Osteoblast (primary cell): ENCODE data around the gene MACROD2. TPM values are rescaled to one million over a fixed set of nuclear protein-coding genes. Genes with fewer than 3 reads are reported as not detected.

Source experiments
- DNase-seq: peaks from one replicate; pipeline ENCODE4 v3.0.0; 2011; ENCODE audit warnings: low spot score, mixed read lengths; ENCODE audit not compliant: insufficient read length; ENCODE audit errors: missing footprints
- H2AFZ ChIP-seq: 2 replicates; pipeline ENCODE4 v1.6.0; 2011; ENCODE audit warnings: mild to moderate bottlenecking, low read length
- H3K27ac ChIP-seq: 2 replicates; pipeline ENCODE4 v1.5.1; 2011; ENCODE audit warnings: mild to moderate bottlenecking, low read depth, low read length, moderate library complexity
- H3K27me3 ChIP-seq: 2 replicates; pipeline ENCODE4 v1.6.0; 2012; ENCODE audit warnings: mild to moderate bottlenecking, control low read depth, inconsistent platforms, low read length, moderate library complexity; ENCODE audit not compliant: insufficient read depth
- H3K36me3 ChIP-seq: 2 replicates; pipeline ENCODE4 v1.5.1; 2011; ENCODE audit warnings: mild to moderate bottlenecking, low read length, control low read depth, moderate library complexity; ENCODE audit not compliant: insufficient read depth
- H3K4me1 ChIP-seq: 2 replicates; pipeline ENCODE4 v1.5.1; 2011; ENCODE audit warnings: mild to moderate bottlenecking, low read length, control low read depth, moderate library complexity; ENCODE audit not compliant: insufficient read depth
- H3K4me2 ChIP-seq: 2 replicates; pipeline ENCODE4 v1.6.0; 2011; ENCODE audit warnings: mild to moderate bottlenecking, low read length; ENCODE audit not compliant: insufficient read depth
- H3K4me3 ChIP-seq: fragments of 200-600 bp; sonication (generic); 3 replicates; pipeline ENCODE4 v1.5.1; 2012; ENCODE audit warnings: mild to moderate bottlenecking, low read length, inconsistent platforms; ENCODE audit not compliant: insufficient read depth
- H3K79me2 ChIP-seq: 2 replicates; pipeline ENCODE4 v1.6.0; 2012; ENCODE audit warnings: mild to moderate bottlenecking, low read length, control low read depth, inconsistent platforms; ENCODE audit not compliant: insufficient read depth
- H3K9me3 ChIP-seq: 2 replicates; pipeline ENCODE4 v1.5.1; 2011; ENCODE audit warnings: low read depth, low read length, control low read depth
- H4K20me1 ChIP-seq: 2 replicates; pipeline ENCODE4 v1.6.0; 2012; ENCODE audit warnings: mild to moderate bottlenecking, low read length, control low read depth; ENCODE audit not compliant: insufficient read depth
- total RNA-seq: library from RNA; depleted of rRNA; stranded (reverse); fragments of >200 nt; gene quantifications from 2 replicates; pipeline ENCODE4 v1.2.3, GENCODE V29; 2012
- TF ChIP-seq, protein P1 (sequence below): IDR thresholded peaks from 2 replicates; pipeline ENCODE4 v1.5.1; 2011; ENCODE audit warnings: mild to moderate bottlenecking, low read depth, low read length, moderate library complexity; ENCODE audit errors: extremely low read depth

MACROD2 gene
- total RNA-seq, 1 donor, result 4.0 TPM

DNA sequence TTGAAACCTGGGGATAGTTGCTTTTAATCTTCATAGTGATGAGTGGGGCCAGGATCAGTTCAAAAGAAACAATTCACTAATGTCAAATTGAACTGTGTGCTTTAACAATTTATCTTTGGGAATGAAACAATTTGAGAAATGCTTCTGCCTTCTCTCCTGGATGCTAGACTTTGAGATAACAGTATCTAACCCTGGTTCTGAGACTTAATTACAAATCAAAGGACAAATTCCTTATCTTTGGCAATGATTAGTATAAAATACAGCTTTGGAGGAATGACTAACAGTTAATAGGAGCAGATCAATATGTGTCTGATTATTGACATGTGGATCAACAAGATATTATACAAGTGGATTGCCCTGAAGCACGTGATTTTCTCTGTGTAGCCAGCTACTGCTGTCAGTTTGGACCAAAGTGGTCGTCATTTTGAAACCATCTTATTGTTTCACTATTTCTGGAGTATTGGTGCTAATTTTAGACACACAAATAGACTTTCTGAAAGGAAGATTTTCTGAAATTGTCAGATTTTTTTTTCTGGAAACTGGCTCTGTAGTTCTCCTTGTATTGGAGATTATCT is 348.3 kb downstream of the MACROD2 start:
- H3K79me2 ChIP-seq, result no peaks in the 10 kb centered on the region
- no peaks in the 10 kb centered on the region for H3K4me1 ChIP-seq
- H3K36me3 ChIP-seq, result no peaks in the 10 kb centered on the region
- no peaks in the 10 kb centered on the region for H3K27me3 ChIP-seq
- H3K4me3 ChIP-seq, result no peak overlapping the region
- no peaks in the 10 kb centered on the region for H4K20me1 ChIP-seq
- DNase-seq, result no peak
- TF ChIP-seq, protein P1, sequence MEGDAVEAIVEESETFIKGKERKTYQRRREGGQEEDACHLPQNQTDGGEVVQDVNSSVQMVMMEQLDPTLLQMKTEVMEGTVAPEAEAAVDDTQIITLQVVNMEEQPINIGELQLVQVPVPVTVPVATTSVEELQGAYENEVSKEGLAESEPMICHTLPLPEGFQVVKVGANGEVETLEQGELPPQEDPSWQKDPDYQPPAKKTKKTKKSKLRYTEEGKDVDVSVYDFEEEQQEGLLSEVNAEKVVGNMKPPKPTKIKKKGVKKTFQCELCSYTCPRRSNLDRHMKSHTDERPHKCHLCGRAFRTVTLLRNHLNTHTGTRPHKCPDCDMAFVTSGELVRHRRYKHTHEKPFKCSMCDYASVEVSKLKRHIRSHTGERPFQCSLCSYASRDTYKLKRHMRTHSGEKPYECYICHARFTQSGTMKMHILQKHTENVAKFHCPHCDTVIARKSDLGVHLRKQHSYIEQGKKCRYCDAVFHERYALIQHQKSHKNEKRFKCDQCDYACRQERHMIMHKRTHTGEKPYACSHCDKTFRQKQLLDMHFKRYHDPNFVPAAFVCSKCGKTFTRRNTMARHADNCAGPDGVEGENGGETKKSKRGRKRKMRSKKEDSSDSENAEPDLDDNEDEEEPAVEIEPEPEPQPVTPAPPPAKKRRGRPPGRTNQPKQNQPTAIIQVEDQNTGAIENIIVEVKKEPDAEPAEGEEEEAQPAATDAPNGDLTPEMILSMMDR, result no peak
- H3K4me2 ChIP-seq, result no peak overlapping the region
- H2AFZ ChIP-seq, result no peak overlapping the region
- no peaks in the 10 kb centered on the region for H3K9me3 ChIP-seq
- H3K27ac ChIP-seq, result no peak overlapping the region

DNA sequence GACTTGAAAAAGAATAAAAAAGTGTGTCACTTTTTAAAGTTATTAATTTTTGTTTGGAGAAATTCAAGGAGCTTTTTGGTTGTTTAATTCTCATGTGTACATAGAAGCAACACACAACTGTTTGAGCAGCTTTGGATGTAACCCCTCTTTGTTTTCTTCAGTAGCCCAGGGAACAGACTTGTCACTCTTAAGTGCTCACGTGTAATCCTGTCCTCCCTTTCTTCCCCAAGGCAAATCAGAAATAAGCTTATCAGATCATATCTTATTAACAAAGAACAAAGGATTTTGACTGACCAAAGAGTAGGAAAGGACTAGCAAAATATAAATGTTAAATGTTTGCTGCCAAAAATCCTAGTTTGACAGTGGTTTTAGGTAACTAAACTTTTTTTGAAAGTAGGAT is 349.4 kb downstream of the MACROD2 start:
- no peaks in the 10 kb centered on the region for H3K9me3 ChIP-seq
- H2AFZ ChIP-seq, result no peak overlapping the region
- H3K27me3 ChIP-seq, result no peaks in the 10 kb centered on the region
- no peaks in the 10 kb centered on the region for H3K36me3 ChIP-seq
- no peaks in the 10 kb centered on the region for H3K4me1 ChIP-seq
- no peaks in the 10 kb centered on the region for H3K79me2 ChIP-seq
- no peak overlapping the region for H3K4me2 ChIP-seq
- H3K27ac ChIP-seq, result no peak overlapping the region
- TF ChIP-seq, protein P1, result no peak
- H4K20me1 ChIP-seq, result no peaks in the 10 kb centered on the region
- no peak overlapping the region for H3K4me3 ChIP-seq
- no peak for DNase-seq

- no peaks in the 10 kb centered on the region for H3K9me3 ChIP-seq
- no peaks in the 10 kb centered on the region for H3K27me3 ChIP-seq
- H2AFZ ChIP-seq, result no peak overlapping the region
- no peak overlapping the region for H3K4me3 ChIP-seq
- no peak overlapping the region for H3K27ac ChIP-seq
- DNase-seq, result no peak
- no peak overlapping the region for H3K4me2 ChIP-seq
- H3K79me2 ChIP-seq, result no peaks in the 10 kb centered on the region
- TF ChIP-seq, protein P1, result no peak
- no peaks in the 10 kb centered on the region for H3K36me3 ChIP-seq
- H3K4me1 ChIP-seq, result no peaks in the 10 kb centered on the region
- H4K20me1 ChIP-seq, result no peaks in the 10 kb centered on the region
These were observed 360.5 kb downstream of the MACROD2 start for GRCh38 chr20:14355791-14356190.

DNA sequence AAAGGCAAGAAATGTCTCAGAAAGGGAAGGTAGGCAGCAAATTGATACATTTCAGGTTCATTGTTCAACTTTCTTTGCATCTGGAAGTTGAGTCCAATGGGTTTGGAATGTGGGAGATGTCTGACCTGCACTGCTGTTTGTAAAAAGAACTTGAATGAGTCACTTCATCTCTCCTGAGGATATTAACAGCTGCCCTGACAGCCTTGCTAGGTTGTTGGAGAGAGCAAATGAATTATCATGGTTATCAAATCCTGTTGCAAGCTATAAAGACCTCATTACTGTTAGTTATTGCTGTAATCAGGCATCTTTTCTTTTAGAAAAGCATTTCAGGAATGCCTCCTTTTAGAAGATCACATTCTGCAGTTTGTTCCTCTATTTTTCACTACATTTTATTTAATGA is 365.1 kb downstream of the MACROD2 start:
- H3K4me3 ChIP-seq, result no peak overlapping the region
- H3K4me1 ChIP-seq, result no peaks in the 10 kb centered on the region
- H3K9me3 ChIP-seq, result no peaks in the 10 kb centered on the region
- H2AFZ ChIP-seq, result no peak overlapping the region
- no peaks in the 10 kb centered on the region for H3K36me3 ChIP-seq
- no peak for DNase-seq
- no peaks in the 10 kb centered on the region for H3K79me2 ChIP-seq
- no peak overlapping the region for H3K4me2 ChIP-seq
- no peak overlapping the region for H3K27ac ChIP-seq
- TF ChIP-seq, protein P1, result no peak
- H4K20me1 ChIP-seq, result no peaks in the 10 kb centered on the region
- H3K27me3 ChIP-seq, result no peaks in the 10 kb centered on the region
